HG03439 (cell line): Measurements from ENCODE around the gene ARID2.
A peak's percentile ranks its signal among the peaks of the same experiment; 100 is the strongest.

ENCODE experiments used
- ATAC-seq: cut with Tn5 transposase; IDR thresholded peaks from one replicate; pipeline ENCODE4 v1.9.1; 2021; ENCODE audit warnings: mild to moderate bottlenecking, moderate library complexity; ENCODE audit not compliant: unreplicated experiment

The ARID2 gene

GRCh38 chr12:45729233-45730083, at the start of gene ARID2:
TSS of gene ARID2 (plus strand) at chr12:45729706. CDS start at chr12:45729837, 131 bp downstream.
- ATAC-seq: peak; percentile 10

GRCh38 chr12:45680362-45680761, 49.1 kb upstream of the ARID2 start:
- ATAC-seq: no peak

GRCh38 chr12:45681465-45681864, 48.0 kb upstream of the ARID2 start:
- no peak for ATAC-seq

GRCh38 chr12:45685680-45686079, 43.8 kb upstream of the ARID2 start:
- no peak for ATAC-seq

GRCh38 chr12:45687081-45688015, 42.2 kb upstream of the ARID2 start:
- ATAC-seq: no peak

- ATAC-seq: no peak
These were observed 41.3 kb upstream of the ARID2 start for GRCh38 chr12:45688183-45688582.

- no peak for ATAC-seq
These were observed 34.5 kb upstream of the ARID2 start for GRCh38 chr12:45695035-45695434.

GRCh38 chr12:45695606-45696005, 33.9 kb upstream of the ARID2 start:
- ATAC-seq: no peak

- ATAC-seq: no peak
These were observed 33.5 kb upstream of the ARID2 start for GRCh38 chr12:45696049-45696448.

GRCh38 chr12:45697371-45697770, 32.1 kb upstream of the ARID2 start:
- no peak for ATAC-seq

GRCh38 chr12:45701296-45701695, 28.2 kb upstream of the ARID2 start:
- no peak for ATAC-seq

GRCh38 chr12:45703942-45704341, 25.6 kb upstream of the ARID2 start:
- ATAC-seq: no peak

GRCh38 chr12:45704968-45705367, 24.5 kb upstream of the ARID2 start:
- no peak for ATAC-seq

GRCh38 chr12:45705404-45705803, 24.1 kb upstream of the ARID2 start:
- no peak for ATAC-seq

GRCh38 chr12:45707241-45707857, 22.2 kb upstream of the ARID2 start:
- ATAC-seq: no peak

- no peak for ATAC-seq
These were observed 21.1 kb upstream of the ARID2 start for GRCh38 chr12:45708363-45708762.

GRCh38 chr12:45708901-45709300, 20.6 kb upstream of the ARID2 start:
- ATAC-seq: no peak

- no peak for ATAC-seq
These were observed 17.2 kb upstream of the ARID2 start for GRCh38 chr12:45712319-45712718.

GRCh38 chr12:45713078-45713477, 16.4 kb upstream of the ARID2 start:
- no peak for ATAC-seq

- ATAC-seq: no peak
These were observed 11.2 kb upstream of the ARID2 start for GRCh38 chr12:45718306-45718705.

- no peak for ATAC-seq
These were observed 9.4 kb upstream of the ARID2 start for GRCh38 chr12:45720069-45720468.
